Activated CD8-positive, alpha-beta memory T cell treated with anti-CD3 and anti-CD28 coated beads, Interleukin-2, amount 50 U/mL, for 24 hours (primary cell): ENCODE data around the gene PAQR6.
"Not testable (repeated sequence)": the region's sequence is repeated elsewhere in the genome, so short reads cannot be mapped to it uniquely, and the experiment has no call there.

Experiments used
- DNase-seq: peaks from one replicate; pipeline ENCODE4 v3.0.0-alpha.2; 2020; ENCODE audit errors: extremely low read depth

Gene PAQR6

DNA sequence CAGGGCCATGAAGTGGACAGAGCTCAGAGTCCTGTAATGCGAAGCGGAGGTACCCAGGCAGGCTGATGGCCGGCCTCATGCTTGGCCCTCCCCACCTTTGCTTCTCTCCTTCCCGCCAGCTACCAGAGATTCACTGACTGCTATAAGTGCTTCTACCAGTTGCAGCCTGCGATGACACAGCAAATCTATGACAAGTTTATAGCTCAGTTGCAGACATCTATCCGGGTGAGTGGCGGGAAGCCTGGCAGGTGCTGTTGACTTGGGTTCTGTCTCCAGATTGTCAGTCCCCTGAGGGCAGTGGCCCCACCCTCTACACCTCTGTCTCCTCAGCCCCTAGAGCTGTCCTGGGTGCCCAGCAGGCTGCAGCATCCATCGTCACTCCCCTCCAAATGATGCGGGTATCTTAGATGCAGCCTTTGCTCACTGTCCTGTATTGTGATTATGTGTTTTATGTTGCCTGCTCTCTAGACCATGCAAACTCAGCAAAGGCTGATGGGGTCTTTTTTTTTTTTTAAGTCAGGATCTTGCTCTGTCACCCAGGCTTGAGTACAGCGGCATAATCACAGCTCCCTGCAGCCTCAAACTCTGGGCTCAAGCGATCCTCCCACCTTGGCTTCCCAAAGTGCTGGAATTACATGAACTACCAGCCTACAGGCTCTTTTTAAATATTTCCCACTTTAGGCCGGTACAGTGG lies 15.5 kb downstream of the PAQR6 start:
- no peak for DNase-seq

DNA sequence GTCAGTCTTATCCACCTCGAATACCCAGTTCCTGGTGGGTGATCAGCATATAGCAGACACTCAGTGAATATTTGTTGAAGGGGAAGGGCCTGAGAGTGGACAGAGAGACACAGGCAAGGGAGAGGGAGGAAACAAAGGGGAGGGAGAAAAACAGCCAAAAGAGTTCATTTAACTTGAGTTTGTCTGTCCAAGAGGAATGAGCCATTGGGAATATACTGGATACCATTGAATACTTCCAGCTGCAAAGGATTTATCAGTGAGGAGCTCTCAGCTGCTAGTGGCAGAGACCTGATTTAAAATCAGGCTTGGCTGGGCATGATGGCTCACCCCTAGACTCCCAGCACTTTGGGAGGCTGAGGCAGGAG lies 17.4 kb downstream of the PAQR6 start:
- DNase-seq = no peak

DNA sequence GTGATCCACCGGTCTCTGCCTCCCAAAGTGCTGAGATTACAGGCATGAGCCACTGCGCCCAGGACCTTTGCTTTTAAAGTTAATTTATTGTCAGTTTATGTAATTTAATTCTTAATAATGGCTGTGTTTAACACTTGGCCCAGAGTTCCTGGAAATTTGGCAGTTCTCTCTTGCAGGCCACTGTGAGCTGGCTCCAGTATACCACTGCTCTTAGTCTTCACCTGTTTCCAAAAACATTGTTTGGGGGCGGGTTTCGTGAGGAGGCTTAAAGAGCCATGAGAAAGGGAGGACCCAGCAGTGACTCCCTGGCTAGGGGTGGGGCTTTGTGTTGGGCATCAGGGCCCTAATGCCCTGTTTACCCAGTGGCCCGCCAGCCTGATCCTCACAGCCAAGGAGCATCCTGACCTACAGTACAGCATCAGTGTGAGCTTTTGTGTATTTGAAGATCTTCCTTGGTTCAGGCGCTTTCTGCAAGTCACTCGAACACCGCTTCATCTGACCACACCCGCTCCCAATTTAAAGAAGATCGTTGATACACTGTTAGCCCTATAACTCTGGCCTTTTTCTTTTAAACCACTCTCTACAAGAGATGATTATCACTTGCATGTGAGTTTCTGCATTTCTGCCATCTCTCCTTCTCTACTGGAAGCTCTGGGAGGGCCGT lies 17.9 kb downstream of the PAQR6 start:
- DNase-seq = no peak

DNA sequence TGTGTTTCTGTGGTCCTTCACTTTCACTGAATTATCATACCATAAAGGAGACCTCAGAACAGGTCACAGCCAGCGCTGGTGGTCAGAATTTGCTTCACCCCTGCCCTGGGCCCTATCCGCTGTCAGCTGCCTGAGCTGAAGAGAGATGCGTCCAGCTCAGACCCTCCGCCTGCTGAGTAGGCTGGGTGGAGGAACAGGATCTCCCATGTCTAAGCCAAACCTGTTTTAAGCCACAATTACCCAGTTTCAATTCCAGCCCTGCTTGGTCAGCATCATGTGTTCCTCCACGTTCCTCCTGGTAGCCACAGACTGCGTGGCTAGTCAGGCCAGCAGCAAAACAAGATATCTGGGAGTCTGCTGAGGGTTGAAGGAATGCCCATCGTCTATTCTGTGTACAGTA lies 19.4 kb downstream of the PAQR6 start:
- DNase-seq = no peak

DNA sequence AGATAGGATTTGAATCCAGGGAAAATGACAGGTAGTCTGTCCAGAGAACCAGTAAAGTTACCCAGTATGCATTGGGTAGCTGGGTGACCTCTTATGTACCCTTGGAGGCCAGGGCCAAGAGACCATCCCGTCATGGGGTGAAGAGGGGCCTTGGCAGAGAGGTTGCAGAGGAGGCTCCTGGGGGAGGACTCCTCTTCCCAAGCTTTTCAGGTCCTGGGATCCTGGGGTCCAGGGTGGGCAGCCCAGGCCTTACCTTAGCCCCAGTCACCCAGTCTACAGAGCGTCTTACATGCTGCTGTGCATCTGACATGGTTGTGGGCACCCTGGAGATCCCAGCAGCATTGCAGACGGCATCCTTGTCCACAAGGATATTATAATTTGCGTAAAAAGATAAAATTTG lies 21.1 kb downstream of the PAQR6 start:
- DNase-seq = no peak

DNA sequence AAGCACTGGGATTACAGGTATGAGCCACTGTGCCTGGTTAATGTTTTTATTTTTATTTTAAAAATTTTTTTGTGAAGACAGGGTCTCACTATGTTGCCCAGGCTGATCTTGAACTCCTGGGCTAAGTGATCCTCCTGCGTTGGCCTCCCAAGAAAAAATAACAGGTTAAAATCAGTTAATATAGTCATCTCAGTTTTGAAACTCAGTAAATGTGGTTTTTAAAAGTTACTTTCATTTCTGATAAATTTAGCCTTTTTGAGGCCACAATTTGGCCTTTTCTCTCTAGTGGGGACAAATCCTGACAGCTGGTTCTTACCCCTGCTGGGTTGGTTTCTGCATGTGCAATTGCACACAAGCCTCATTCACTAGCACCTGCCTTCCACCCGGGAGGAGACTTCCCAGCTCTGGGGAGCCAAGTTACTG lies 21.7 kb downstream of the PAQR6 start:
- DNase-seq = no peak

DNA sequence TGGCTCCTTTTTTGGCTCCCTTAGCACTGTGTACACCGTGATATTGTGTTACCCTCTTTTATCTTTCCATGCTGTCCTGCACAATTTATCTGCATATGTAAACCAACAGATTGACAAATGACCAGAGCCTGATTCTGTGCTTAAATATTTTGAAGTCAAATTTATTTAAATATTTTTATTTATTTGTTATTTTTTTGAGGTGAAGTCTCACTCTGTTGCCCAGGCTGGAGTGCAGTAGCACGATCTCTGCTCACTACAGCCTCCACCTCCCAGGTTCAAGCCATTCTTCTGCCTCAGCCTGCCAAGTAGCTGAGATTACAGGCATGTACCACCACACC lies 22.2 kb downstream of the PAQR6 start:
- no peak for DNase-seq

DNA sequence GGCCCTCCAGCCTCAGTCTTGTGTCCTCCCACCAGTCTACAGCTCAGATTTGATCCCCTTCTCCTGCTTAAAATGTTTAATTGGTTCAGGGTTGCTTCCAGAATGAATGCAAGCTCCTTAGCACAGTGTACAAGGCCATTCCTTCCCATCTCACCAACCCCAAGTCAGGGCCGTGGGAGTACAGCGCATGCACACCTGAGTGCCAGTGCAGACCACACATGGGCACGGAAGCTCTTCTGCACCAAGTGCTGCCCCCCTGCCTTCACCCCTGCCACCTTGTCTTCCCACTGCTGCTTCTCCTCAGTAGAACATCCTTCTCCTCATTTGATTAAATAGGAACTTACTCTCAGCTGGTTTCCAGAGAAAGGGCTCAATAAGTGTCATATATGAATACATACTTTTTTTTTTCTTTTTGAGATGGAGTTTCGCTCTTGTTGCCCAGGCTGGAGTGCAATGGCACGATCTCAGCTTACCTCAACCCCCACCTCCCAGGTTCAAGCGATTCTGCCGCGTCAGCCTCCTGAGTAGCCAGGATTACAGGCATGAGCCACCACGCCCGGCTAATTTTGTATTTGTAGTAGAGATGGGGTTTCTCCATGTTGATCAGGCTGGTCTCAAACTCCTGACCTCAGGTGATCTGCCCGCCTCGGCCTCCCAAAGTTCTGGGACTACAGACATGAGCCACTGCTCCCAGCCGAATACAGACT lies 25.7 kb downstream of the PAQR6 start:
- DNase-seq = no peak

DNA sequence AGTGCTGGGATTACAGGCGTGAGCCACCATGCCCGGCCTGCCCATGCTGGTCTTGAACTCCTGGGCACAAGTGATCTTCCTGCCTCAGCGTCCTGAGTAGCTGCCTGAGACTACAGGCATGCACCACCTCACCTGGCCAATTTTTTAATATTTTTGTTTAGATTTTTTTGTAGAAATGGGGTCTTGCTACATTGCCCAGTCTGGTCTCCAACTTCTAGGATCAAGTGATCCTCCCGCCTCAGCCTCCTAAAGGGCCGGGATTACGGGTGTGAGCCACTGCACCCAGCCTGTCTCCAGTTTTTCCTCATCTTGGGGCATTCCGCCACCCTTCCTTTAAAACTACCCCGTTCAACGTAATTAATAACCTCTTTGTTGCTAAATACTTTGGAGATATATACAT lies 27.6 kb downstream of the PAQR6 start:
- DNase-seq = no peak

DNA sequence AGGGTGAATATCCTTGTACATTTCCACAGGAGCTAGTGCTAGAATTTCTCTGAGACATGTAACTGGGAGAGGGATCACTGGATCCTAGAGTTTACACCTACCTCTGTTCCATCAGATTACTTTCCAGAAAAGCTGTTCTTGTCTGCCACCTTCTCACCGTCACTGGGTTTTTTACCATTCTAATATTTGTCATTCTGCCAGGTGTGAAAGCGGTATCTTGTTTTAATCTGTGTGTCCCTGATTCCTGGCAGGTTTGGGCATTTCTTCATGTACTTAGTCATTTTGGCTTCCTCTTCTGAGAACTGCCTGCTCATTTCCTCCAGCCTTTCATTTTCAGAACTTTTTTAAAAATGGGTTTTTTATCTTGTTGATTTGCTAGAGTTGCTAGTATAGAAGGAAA lies 30.0 kb downstream of the PAQR6 start:
- no peak for DNase-seq

DNA sequence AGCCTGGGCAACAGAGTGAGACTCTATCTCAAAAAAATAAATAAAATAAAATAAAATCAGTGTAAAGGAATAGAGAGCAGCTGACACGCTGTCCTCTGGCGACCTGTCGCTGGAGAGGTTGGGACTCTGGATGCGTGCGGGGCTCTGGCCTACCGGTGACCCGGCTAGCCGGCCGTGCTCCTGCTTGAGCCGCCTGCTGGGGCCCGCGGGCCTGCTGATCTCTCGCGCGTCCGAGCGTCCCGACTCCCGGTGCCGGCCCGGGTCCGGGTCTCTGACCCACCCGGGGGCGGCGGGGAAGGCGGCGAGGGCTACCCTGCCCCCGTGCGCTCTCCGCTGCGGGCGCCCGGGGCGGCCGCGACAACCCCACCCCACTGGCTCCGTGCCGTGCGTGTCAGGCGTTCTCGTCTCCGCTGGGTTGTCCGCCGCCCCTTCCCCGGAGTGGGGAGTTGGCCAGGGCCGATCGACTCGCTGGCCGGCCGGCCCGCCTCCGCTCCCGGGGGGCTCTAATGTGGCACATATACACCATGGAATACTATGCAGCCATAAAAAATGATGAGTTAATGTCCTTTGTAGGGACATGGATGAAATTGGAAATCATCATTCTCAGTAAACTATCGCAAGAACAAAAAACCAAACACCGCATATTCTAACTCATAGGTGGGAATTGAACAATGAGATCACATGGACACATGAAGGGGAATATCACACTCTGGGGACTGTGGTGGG lies 31.3 kb downstream of the PAQR6 start:
- not testable (repeated sequence) for DNase-seq

DNA sequence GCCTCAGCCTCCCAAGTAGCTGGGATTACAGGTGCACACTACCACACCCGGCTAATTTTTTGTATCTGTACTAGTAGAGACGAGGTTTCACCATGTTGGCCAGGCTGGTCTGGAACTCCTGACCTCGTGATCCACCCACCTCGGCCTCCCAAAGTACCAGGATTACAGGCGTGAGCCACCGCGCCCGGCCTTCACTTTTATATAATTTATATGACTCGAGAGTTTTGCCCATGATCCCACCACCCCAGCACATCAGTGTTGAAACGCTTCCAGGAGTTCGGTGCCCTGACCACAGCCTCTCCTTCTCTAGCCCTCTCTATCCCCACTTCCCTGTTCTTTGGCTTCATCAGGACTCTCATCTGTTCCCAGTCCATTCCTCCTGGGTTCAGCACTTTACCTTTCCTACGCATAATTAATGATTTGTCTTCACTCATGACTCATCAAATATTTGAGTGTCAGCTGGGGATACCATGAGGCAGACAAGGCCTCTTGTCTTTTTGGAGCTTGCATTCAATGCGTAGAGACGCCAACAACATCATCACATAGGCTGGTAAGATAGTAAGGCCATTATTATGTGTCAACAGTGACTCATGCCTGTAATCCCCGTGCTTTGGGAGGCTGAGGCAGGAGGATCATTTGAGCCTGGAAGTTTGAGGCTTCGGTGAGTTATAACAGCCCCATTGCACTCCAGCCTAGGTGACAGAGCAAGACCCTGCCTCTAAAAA lies 33.7 kb downstream of the PAQR6 start:
- DNase-seq = no peak

DNA sequence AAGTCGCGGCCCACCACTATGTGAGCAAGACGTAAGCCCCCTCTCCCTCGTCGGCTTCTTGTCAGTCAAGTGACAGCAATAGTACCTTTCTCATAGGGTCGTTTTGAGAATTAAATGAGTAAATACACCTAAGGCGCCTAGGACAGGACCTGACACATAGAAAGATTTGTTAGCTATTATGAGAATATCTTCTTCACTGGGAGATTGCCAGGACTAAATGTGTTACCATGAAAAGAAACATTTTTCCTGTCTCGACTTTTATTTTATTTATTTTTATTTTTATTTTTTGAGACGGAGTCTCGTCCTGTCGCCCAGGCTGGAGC lies 34.3 kb downstream of the PAQR6 start:
- DNase-seq = no peak

DNA sequence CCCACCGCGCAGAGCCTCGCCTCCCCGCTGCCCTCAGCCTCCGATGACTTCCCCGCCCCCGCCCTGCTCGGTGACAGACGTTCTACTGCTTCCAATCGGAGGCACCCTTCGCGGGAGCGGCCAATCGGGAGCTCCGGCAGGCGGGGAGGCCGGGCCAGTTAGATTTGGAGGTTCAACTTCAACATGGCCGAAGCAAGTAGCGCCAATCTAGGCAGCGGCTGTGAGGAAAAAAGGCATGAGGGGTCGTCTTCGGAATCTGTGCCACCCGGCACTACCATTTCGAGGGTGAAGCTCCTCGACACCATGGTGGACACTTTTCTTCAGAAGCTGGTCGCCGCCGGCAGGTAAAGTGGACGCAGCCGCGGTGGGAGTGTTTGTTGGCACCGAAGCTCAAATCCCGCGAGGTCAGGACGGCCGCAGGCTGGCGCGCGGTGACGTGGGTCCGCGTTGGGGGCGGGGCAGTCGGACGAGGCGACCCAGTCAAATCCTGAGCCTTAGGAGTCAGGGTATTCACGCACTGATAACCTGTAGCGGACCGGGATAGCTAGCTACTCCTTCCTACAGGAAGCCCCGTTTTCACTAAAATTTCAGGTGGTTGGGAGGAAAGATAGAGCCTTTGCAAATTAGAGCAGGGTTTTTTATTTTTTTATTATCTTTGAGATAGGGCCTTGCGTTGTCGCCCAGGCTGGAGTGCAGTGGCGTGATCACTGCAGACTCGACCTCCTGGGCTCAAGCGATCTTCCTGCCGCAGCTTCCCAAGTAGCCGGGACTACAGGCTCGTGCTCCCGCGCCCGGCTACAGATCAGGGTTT lies 34.8 kb downstream of the PAQR6 start, which contains the start of gene PMF1:
Gene PMF1 (plus strand): TSS at position 175 of the 811 bp plus-strand sequence. CDS start 9 bp downstream, at position 184.
- peak; percentile 90 for DNase-seq

DNA sequence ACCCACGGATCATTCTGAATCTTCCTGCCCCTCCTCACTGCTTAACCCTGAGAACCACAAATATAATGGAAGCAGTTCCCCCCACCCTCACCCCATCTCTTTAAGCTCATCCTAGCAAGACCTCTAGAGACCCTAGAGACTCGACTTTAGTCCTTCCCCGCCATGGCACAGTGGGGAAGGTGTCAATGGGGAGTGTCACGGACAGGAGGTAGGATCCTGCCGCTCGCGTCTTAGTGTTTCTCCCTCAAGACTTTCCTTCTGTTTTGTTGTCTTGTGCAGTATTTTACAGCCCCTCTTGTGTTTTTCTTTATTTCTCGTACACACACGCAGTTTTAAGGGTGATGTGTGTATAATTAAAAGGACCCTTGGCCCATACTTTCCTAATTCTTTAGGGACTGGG lies 35.7 kb downstream of the PAQR6 start:
- DNase-seq = no peak

DNA sequence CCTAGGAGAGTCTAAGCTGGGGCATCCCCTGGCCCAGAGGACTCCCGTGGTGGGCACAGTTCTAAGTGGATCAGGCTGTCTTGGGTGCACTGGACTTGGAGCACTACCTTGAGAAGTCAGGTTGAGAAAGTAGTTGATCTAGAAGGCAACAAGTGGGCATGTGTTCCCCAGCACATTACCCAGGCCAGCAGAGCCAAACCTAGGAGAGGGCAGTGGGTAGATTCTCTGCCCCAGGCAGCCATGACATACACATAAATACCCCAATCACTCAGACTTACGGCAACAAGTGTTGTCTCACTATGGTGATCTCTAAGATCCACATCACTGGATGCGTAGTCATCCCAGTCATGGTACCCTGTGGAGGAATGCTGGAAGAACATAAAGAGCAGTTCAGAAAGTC lies 36.6 kb downstream of the PAQR6 start:
- no peak for DNase-seq

DNA sequence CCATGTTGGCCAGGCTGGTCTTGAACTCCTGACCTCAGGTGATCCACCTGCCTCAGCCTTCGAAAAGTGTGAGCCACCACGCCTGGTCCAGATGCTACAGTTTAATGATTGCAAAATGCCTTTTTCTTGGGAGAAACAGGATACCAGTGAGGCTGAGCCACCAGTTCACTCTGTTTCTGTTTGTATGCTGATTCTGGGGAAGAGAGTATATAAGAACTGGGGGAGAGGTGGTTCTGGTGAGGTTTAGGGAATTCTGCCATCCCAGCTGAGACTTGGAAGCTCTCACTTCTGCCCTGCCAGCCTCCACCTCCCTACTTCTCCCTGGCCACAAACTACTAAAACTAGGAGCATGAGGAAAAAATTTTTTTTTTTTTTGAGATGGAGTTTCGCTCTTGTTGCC lies 43.2 kb downstream of the PAQR6 start:
- no peak for DNase-seq

DNA sequence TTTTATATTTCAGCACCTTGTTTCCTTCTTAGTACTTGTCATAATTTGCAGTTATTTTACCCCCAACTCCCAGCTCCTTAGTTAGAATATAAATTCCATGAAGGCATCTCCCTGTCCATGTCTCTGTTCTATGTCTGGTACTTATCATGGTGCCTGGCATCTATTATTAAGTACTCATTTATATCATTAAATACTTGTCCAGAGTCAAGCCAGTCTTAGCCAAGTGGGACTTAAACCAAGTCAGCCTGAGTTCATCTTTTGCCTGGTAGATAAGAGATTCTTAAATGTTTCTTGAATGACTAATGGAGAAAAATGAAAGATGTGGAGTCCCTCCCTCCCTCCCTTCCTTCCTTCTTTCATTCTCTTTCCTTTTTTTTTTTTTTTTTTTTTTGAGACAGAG lies 44.5 kb downstream of the PAQR6 start:
- DNase-seq = no peak

DNA sequence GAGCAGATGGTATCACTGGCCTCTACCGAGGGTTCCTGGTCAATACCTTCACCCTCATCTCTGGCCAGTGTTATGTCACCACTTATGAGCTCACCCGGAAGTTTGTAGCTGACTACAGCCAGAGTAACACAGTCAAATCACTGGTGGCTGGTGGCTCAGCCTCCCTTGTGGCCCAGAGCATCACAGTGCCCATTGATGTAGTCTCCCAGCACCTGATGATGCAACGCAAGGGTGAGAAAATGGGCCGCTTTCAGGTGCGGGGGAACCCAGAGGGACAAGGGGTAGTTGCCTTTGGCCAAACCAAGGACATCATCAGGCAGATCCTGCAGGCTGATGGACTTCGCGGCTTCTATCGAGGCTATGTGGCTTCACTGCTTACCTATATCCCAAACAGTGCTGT lies 47.8 kb downstream of the PAQR6 start:
- no peak for DNase-seq

DNA sequence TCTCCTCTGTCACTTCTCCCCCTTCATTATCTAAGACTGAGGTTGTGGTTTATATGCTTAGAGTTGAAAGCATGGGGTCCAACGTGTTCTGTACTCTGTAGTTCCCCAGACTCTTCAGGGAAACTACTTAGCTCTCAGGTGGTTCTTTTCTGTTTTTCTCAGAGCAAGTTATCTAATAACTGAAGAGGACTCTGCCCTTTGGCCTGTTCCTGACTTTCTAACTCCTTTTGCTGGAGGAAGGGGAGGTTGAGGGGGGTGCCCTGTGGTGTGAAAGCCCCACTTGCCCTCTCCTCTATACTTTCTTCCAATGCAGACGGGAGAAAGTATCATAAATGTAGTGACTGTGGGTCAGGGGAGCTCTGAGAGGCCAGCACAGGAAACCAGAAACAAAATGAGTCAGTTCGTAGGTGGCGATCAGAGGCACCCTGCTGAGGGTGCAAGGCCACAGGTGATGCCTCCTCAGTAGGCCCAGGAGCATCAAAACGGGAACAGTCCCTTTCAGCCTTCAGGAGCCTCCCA lies 49.0 kb downstream of the PAQR6 start:
- DNase-seq = no peak

DNA sequence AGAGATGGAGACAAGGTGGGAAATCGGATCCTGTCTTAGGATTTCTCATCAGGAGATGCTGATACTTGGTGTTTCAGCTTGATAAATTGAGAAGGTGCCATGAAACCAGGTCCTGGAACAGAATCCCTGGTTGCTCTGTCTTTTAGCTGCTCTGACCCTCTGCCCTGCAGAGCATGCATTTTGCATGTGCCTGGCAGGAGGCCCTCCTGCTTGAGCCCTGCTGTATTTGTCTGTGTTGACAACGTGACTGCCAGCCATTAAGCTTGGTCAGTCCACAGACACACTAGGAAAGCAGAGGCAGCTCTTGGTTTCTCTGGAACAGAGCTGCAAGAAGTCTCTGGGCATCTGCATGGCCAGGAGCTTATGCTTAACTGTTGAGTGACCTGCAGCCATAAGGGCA lies 51.4 kb downstream of the PAQR6 start:
- DNase-seq = no peak
